ENCODE data around the gene SIRT7.
A peak's percentile ranks its signal among the peaks of the same experiment; 100 is the strongest.

Gene SIRT7

GRCh38 chr17:81917565-81918332 lies at the start of gene SIRT7:
TSS of gene SIRT7 (minus strand) at chr17:81918176. CDS start at chr17:81918131, 45 bp downstream.
- DNase-seq = peak; percentile 79

- DNase-seq = no peak
Observed at GRCh38 chr17:81967244-81967532, 49.2 kb upstream of the SIRT7 start.

GRCh38 chr17:81966343-81967243 lies 48.6 kb upstream of the SIRT7 start:
- DNase-seq = no peak

- DNase-seq = no peak
Observed at GRCh38 chr17:81964081-81964849, 46.3 kb upstream of the SIRT7 start.

GRCh38 chr17:81962499-81963441 lies 44.8 kb upstream of the SIRT7 start:
- DNase-seq = no peak

- DNase-seq = no peak
Observed at GRCh38 chr17:81961521-81962498, 43.8 kb upstream of the SIRT7 start.

- DNase-seq = no peak
Observed at GRCh38 chr17:81961087-81961511, 43.1 kb upstream of the SIRT7 start, which contains the start of gene NOTUM. TSS of gene NOTUM (minus strand) at chr17:81961187. CDS start at chr17:81960909, 278 bp downstream.

- no peak for DNase-seq
Observed at GRCh38 chr17:81960130-81960958, 42.4 kb upstream of the SIRT7 start.

- peak; percentile 75 for DNase-seq
Observed at GRCh38 chr17:81959362-81960129, 41.6 kb upstream of the SIRT7 start.

- DNase-seq = no peak
Observed at GRCh38 chr17:81958633-81959342, 40.8 kb upstream of the SIRT7 start.

GRCh38 chr17:81957691-81958432 lies 39.9 kb upstream of the SIRT7 start:
- no peak for DNase-seq

- DNase-seq = no peak
Observed at GRCh38 chr17:81956607-81957589, 38.9 kb upstream of the SIRT7 start.

GRCh38 chr17:81955756-81956544 lies 38.0 kb upstream of the SIRT7 start:
- DNase-seq = no peak

- no peak for DNase-seq
Observed at GRCh38 chr17:81955058-81955681, 37.2 kb upstream of the SIRT7 start.
